GM19328 (cell line): ENCODE data around the gene IGSF23.

Source experiments
- ATAC-seq: cut with Tn5 transposase; IDR thresholded peaks from one replicate; pipeline ENCODE4 v1.9.1; 2021; ENCODE audit warnings: mild to moderate bottlenecking, moderate library complexity; ENCODE audit not compliant: unreplicated experiment

Gene IGSF23

GRCh38 chr19:44613295-44614178 lies at the start of gene IGSF23:
IGSF23 (plus strand) TSS chr19:44613563; CDS start chr19:44613646, 83 bp downstream.
- ATAC-seq: no peak

- no peak for ATAC-seq
Measured at GRCh38 chr19:44566984-44567383, 46.4 kb upstream of the IGSF23 start.

GRCh38 chr19:44567745-44568144 lies 45.6 kb upstream of the IGSF23 start:
- no peak for ATAC-seq

GRCh38 chr19:44570603-44570983 lies 42.8 kb upstream of the IGSF23 start:
- no peak for ATAC-seq

- ATAC-seq: no peak
Measured at GRCh38 chr19:44570984-44571684, 42.2 kb upstream of the IGSF23 start.

- ATAC-seq: no peak
Measured at GRCh38 chr19:44571830-44572580, 41.4 kb upstream of the IGSF23 start.

GRCh38 chr19:44572581-44572900 lies 40.8 kb upstream of the IGSF23 start:
- ATAC-seq: no peak

GRCh38 chr19:44573183-44573582 lies 40.2 kb upstream of the IGSF23 start:
- no peak for ATAC-seq

- no peak for ATAC-seq
Measured at GRCh38 chr19:44573627-44574026, 39.7 kb upstream of the IGSF23 start.

- ATAC-seq: no peak
Measured at GRCh38 chr19:44574186-44574950, 39.0 kb upstream of the IGSF23 start.

- ATAC-seq: no peak
Measured at GRCh38 chr19:44575116-44575700, 38.2 kb upstream of the IGSF23 start.

- no peak for ATAC-seq
Measured at GRCh38 chr19:44576843-44577565, 36.4 kb upstream of the IGSF23 start.

GRCh38 chr19:44577566-44577874 lies 35.8 kb upstream of the IGSF23 start:
- no peak for ATAC-seq

- ATAC-seq: no peak
Measured at GRCh38 chr19:44579663-44580365, 33.5 kb upstream of the IGSF23 start.

- no peak for ATAC-seq
Measured at GRCh38 chr19:44580366-44580895, 32.9 kb upstream of the IGSF23 start.

GRCh38 chr19:44581288-44581687 lies 32.1 kb upstream of the IGSF23 start:
- no peak for ATAC-seq

- ATAC-seq: no peak
Measured at GRCh38 chr19:44582581-44583265, 30.6 kb upstream of the IGSF23 start.

- ATAC-seq: no peak
Measured at GRCh38 chr19:44585371-44586133, 27.8 kb upstream of the IGSF23 start.
